ENCODE measurements around the gene FAM162A.

Gene FAM162A

GRCh38 chr3:122415762-122416654 is 32.0 kb downstream of the FAM162A start, which contains the start of gene WDR5B:
WDR5B (minus strand) TSS chr3:122416062; CDS start chr3:122415528, 534 bp downstream.
- Histone ChIP-seq H3K4me3 (ENCODE audit: low read depth, low read length, poor library complexity, severe bottlenecking) (peak within 1 kb of the TSS; percentile 84), H3K9me3 (ENCODE audit: low read length) (no peaks in the 10 kb centered on the region), H2AFZ (ENCODE audit: low read length) (no peak within 1 kb of the TSS), H3K9me2 (ENCODE audit: low read depth, low read length) (no peaks in the 10 kb centered on the region), H4K20me1 (ENCODE audit: insufficient read depth, low read length) (no peaks in the 10 kb centered on the region), H3K4me2 (ENCODE audit: low read length) (peak within 1 kb of the TSS; percentile 99), H3K27me3 (ENCODE audit: insufficient read depth, low read length) (no peaks in the 10 kb centered on the region), H3K4me1 (ENCODE audit: insufficient read depth, low read length, severe bottlenecking) (peaks cover 44% of the 10 kb centered on the region), H3K79me2 (ENCODE audit: insufficient read depth, low read length) (peaks cover 9% of the 10 kb centered on the region), H3K27ac (ENCODE audit: low read depth, low read length, poor library complexity, severe bottlenecking) (peak within 1 kb of the TSS; percentile 91), H3K9ac (ENCODE audit: low read length) (peak within 1 kb of the TSS; percentile 89), H3K36me3 (ENCODE audit: insufficient read depth, low read length) (peaks cover 37% of the 10 kb centered on the region; the same call in 1 of the 2 replicates), H3F3A (ENCODE audit: insufficient read depth, low read length) (peaks cover 8% of the 10 kb centered on the region; the same call in 1 of the 2 replicates)
- TF ChIP-seq EZH2 (IDR thresholded peaks at IDR 0.05; ENCODE audit: borderline replicate concordance, low read length) (no peak), CTCF (IDR thresholded peaks at IDR 0.05; ENCODE audit: low read length) (no peak; the same call in 1 of the 2 replicates)

GRCh38 chr3:122416966-122417365 is 33.0 kb downstream of the FAM162A start:
- Histone ChIP-seq H3K4me2 (ENCODE audit: low read length) (peak overlapping the region; percentile 99), H2AFZ (ENCODE audit: low read length) (no peak overlapping the region), H3K9me2 (ENCODE audit: low read depth, low read length) (no peaks in the 10 kb centered on the region), H3K4me3 (ENCODE audit: low read depth, low read length, poor library complexity, severe bottlenecking) (peak overlapping the region; percentile 84), H3K27ac (ENCODE audit: low read depth, low read length, poor library complexity, severe bottlenecking) (peak overlapping the region; percentile 91), H3K4me1 (ENCODE audit: insufficient read depth, low read length, severe bottlenecking) (peaks cover 44% of the 10 kb centered on the region), H3K36me3 (ENCODE audit: insufficient read depth, low read length) (peaks cover 39% of the 10 kb centered on the region; the same call in 1 of the 2 replicates), H3K9me3 (ENCODE audit: low read length) (no peaks in the 10 kb centered on the region), H3K9ac (ENCODE audit: low read length) (peak overlapping the region; percentile 89), H3K27me3 (ENCODE audit: insufficient read depth, low read length) (no peaks in the 10 kb centered on the region), H4K20me1 (ENCODE audit: insufficient read depth, low read length) (no peaks in the 10 kb centered on the region), H3F3A (ENCODE audit: insufficient read depth, low read length) (peaks cover 8% of the 10 kb centered on the region; the same call in 1 of the 2 replicates), H3K79me2 (ENCODE audit: insufficient read depth, low read length) (peaks cover 9% of the 10 kb centered on the region)
- TF ChIP-seq CTCF (IDR thresholded peaks at IDR 0.05; ENCODE audit: low read length) (no peak), EZH2 (IDR thresholded peaks at IDR 0.05; ENCODE audit: borderline replicate concordance, low read length) (no peak)

- Histone ChIP-seq H3K9me2 (ENCODE audit: low read depth, low read length) (no peaks in the 10 kb centered on the region), H3K4me3 (ENCODE audit: low read depth, low read length, poor library complexity, severe bottlenecking) (no peak overlapping the region), H3K79me2 (ENCODE audit: insufficient read depth, low read length) (no peaks in the 10 kb centered on the region; the same call in 1 of the 2 replicates), H3F3A (ENCODE audit: insufficient read depth, low read length) (no peaks in the 10 kb centered on the region), H3K27me3 (ENCODE audit: insufficient read depth, low read length) (no peaks in the 10 kb centered on the region), H3K4me1 (ENCODE audit: insufficient read depth, low read length, severe bottlenecking) (peaks cover 12% of the 10 kb centered on the region), H3K9me3 (ENCODE audit: low read length) (no peaks in the 10 kb centered on the region), H3K9ac (ENCODE audit: low read length) (no peak overlapping the region), H3K36me3 (ENCODE audit: insufficient read depth, low read length) (peaks cover 54% of the 10 kb centered on the region), H3K4me2 (ENCODE audit: low read length) (no peak overlapping the region), H3K27ac (ENCODE audit: low read depth, low read length, poor library complexity, severe bottlenecking) (no peak overlapping the region), H4K20me1 (ENCODE audit: insufficient read depth, low read length) (no peaks in the 10 kb centered on the region), H2AFZ (ENCODE audit: low read length) (no peak overlapping the region)
- no peak for TF ChIP-seq EZH2 (IDR thresholded peaks at IDR 0.05; ENCODE audit: borderline replicate concordance, low read length)
- no peak for TF ChIP-seq CTCF (IDR thresholded peaks at IDR 0.05; ENCODE audit: low read length)
These were observed 37.1 kb downstream of the FAM162A start for GRCh38 chr3:122421101-122421500.

Measured in OCI-LY1 (cell line).